ENCODE results near the gene CERS1. TPM values are rescaled to one million over a fixed set of nuclear protein-coding genes. Genes with fewer than 3 reads are reported as not detected.
A peak's percentile ranks its signal among the peaks of the same experiment; 100 is the strongest.

CERS1 gene
- total RNA-seq, 1 experiment from 2014 or later, result 1.1 TPM

- no peak for DNase-seq (ENCODE audit: low read depth)
Observed at GRCh38 chr19:18898607-18899408, 2.9 kb upstream of the CERS1 start.

GRCh38 chr19:18898081-18898606 lies 2.2 kb upstream of the CERS1 start:
- peak; percentile 48 for DNase-seq (ENCODE audit: low read depth)

GRCh38 chr19:18897094-18898029 lies 1.4 kb upstream of the CERS1 start:
- DNase-seq (ENCODE audit: low read depth), result no peak

GRCh38 chr19:18896421-18896841 lies 473 bp upstream of the CERS1 start:
- peak; percentile 56 for DNase-seq (ENCODE audit: low read depth)

GRCh38 chr19:18895038-18895823 lies 727 bp downstream of the CERS1 start:
- peak; percentile 70 for DNase-seq (ENCODE audit: low read depth)

GRCh38 chr19:18894254-18895037 lies 1.5 kb downstream of the CERS1 start:
- DNase-seq (ENCODE audit: low read depth), result peak; percentile 43

- no peak for DNase-seq (ENCODE audit: low read depth)
Observed at GRCh38 chr19:18893587-18894253, 2.2 kb downstream of the CERS1 start.

GRCh38 chr19:18889949-18890745 lies 5.8 kb downstream of the CERS1 start:
- DNase-seq (ENCODE audit: low read depth), result no peak

- DNase-seq (ENCODE audit: low read depth), result no peak
Observed at GRCh38 chr19:18886972-18887371, 9.0 kb downstream of the CERS1 start.

GRCh38 chr19:18883526-18884304 lies 12.2 kb downstream of the CERS1 start:
- no peak for DNase-seq (ENCODE audit: low read depth)

- no peak for DNase-seq (ENCODE audit: low read depth)
Observed at GRCh38 chr19:18881491-18881890, 14.5 kb downstream of the CERS1 start.

- no peak for DNase-seq (ENCODE audit: low read depth)
Observed at GRCh38 chr19:18879579-18880373, 16.2 kb downstream of the CERS1 start.

GRCh38 chr19:18878858-18879578 lies 16.9 kb downstream of the CERS1 start:
- DNase-seq (ENCODE audit: low read depth), result no peak

GRCh38 chr19:18878058-18878797 lies 17.7 kb downstream of the CERS1 start:
- no peak for DNase-seq (ENCODE audit: low read depth)

- DNase-seq (ENCODE audit: low read depth), result no peak
Observed at GRCh38 chr19:18876865-18877264, 19.1 kb downstream of the CERS1 start.

GRCh38 chr19:18875726-18876125 lies 20.2 kb downstream of the CERS1 start:
- DNase-seq (ENCODE audit: low read depth), result no peak

Data from M059J (cell line).